Endothelial cell of umbilical vein (primary cell): ENCODE data around the gene MYT1. TPM values are rescaled to one million over a fixed set of nuclear protein-coding genes. Genes with fewer than 3 reads are reported as not detected.

ENCODE experiments used
- BruUV-seq: library from RNA; stranded (reverse); fragments of 400-500 nt; replicated peaks from 2 replicates; lab custom pipeline; 2021; lab: Mats Ljungman, UMichigan
- CTCF ChIA-PET: fragments of 300-600, 350-600 bp; sonication (Branson Sonifier 250); formaldehyde crosslinking; loops from one replicate; lab custom pipeline; 2021; ENCODE audit warnings: antibody characterized with exemption, inconsistent platforms; lab: Charles Lee
- POLR2A ChIA-PET: fragments of 300-600, 350-600 bp; sonication (Branson Sonifier 250); formaldehyde crosslinking; loops from one replicate; lab custom pipeline; 2021; ENCODE audit warnings: antibody characterized with exemption, inconsistent platforms; lab: Charles Lee
- DNase-seq: peaks from one replicate; pipeline ENCODE4 v3.0.0-alpha.2; 2011; ENCODE audit warnings: low read depth, low spot score
- FAIRE-seq: peaks from 2 replicates; lab custom pipeline; 2011; peaks lifted over from hg19 to GRCh38; lab: Jason Lieb, UNC
- H2AFZ ChIP-seq: 2 replicates; pipeline ENCODE4 v1.6.0; 2012; ENCODE audit warnings: low read depth, low read length, control low read depth, inconsistent platforms
- H3K27ac ChIP-seq: 2 replicates; pipeline ENCODE4 v1.5.1; 2011; ENCODE audit warnings: low read depth, mild to moderate bottlenecking, control low read depth, low read length, moderate library complexity; ENCODE audit not compliant: insufficient read depth
- H3K27me3 ChIP-seq, 2 experiments: 2 replicates each; pipeline versions ENCODE4 v1.6.0 to v1.6.1; 2011; ENCODE audit warnings: low read length in 2 of 2, mixed read lengths in 1 of 2; ENCODE audit not compliant: control insufficient read depth in 2 of 2, insufficient read depth in 2 of 2
- H3K36me3 ChIP-seq, 2 experiments: 2 replicates in 1 of 2; 3 replicates in 1 of 2; pipeline ENCODE4 v1.5.1; 2011; ENCODE audit warnings: low read length in 2 of 2, mild to moderate bottlenecking in 1 of 2, moderate library complexity in 1 of 2; ENCODE audit not compliant: control insufficient read depth in 2 of 2, insufficient read depth in 2 of 2; ENCODE audit errors: extremely low read depth in 1 of 2
- H3K4me1 ChIP-seq: 3 replicates; pipeline ENCODE4 v1.5.1; 2011; ENCODE audit warnings: mild to moderate bottlenecking, low read length; ENCODE audit not compliant: control insufficient read depth, insufficient read depth; ENCODE audit errors: extremely low read depth
- H3K4me2 ChIP-seq: 2 replicates; pipeline ENCODE4 v1.6.1; 2011; ENCODE audit warnings: low read length, control low read depth, mixed read lengths; ENCODE audit not compliant: insufficient read depth
- H3K4me3 ChIP-seq, 3 experiments: fragments of 200-600 bp in 1 of 3; sonication (generic), shearing (Covaris generic) in 1 of 3; replicated peaks in 1 of 3; 2 replicates each; pipeline ENCODE4 v1.5.1; 2011 to 2016; ENCODE audit warnings: control low read depth in 3 of 3, low read length in 3 of 3, mild to moderate bottlenecking in 2 of 3, inconsistent platforms in 1 of 3, low read depth in 1 of 3, moderate library complexity in 1 of 3; ENCODE audit not compliant: insufficient read depth in 1 of 3
- H3K79me2 ChIP-seq: 2 replicates; pipeline ENCODE4 v1.6.0; 2012; ENCODE audit warnings: low read length, inconsistent platforms; ENCODE audit not compliant: control insufficient read depth, insufficient read depth
- H3K9ac ChIP-seq: replicated peaks from 2 replicates; pipeline ENCODE3; 2011; ENCODE audit warnings: low read length, control low read depth; ENCODE audit not compliant: insufficient read depth; ENCODE audit errors: extremely low read depth
- H3K9me1 ChIP-seq: replicated peaks from 3 replicates; pipeline ENCODE4 v1.6.0; 2011; ENCODE audit warnings: mild to moderate bottlenecking, low read length; ENCODE audit not compliant: control insufficient read depth, insufficient read depth; ENCODE audit errors: extremely low read depth
- H3K9me3 ChIP-seq: replicated peaks from 2 replicates; pipeline ENCODE4 v1.5.1; 2012; ENCODE audit warnings: low read length, inconsistent platforms; ENCODE audit not compliant: control insufficient read depth, insufficient read depth
- H4K20me1 ChIP-seq: replicated peaks from 2 replicates; pipeline ENCODE3; 2011; ENCODE audit warnings: mild to moderate bottlenecking, low read length; ENCODE audit not compliant: control insufficient read depth, insufficient read depth; ENCODE audit errors: extremely low read depth
- EZH2 ChIP-seq: IDR thresholded peaks from 2 replicates; pipeline ENCODE4 v1.6.1; 2012; ENCODE audit warnings: borderline replicate concordance, low read depth, mild to moderate bottlenecking, moderate library complexity, low read length, inconsistent platforms; ENCODE audit not compliant: severe bottlenecking
- FOS ChIP-seq: IDR thresholded peaks from 2 replicates; pipeline ENCODE4 v1.6.1; 2011; ENCODE audit warnings: mild to moderate bottlenecking, low read length, moderate library complexity, borderline replicate concordance; ENCODE audit not compliant: insufficient read depth
- GATA2 ChIP-seq: IDR thresholded peaks from 2 replicates; pipeline ENCODE4 v1.7.0; 2011; ENCODE audit warnings: low read depth, mild to moderate bottlenecking, moderate library complexity, mixed read lengths, low read length; ENCODE audit not compliant: insufficient read length, insufficient read depth
- JUN ChIP-seq: IDR thresholded peaks from 2 replicates; pipeline ENCODE4 v1.6.1; 2011; ENCODE audit warnings: borderline replicate concordance, low read depth; ENCODE audit not compliant: insufficient read length, insufficient read depth
- MYC ChIP-seq: IDR thresholded peaks from one replicate; pipeline ENCODE4 v1.6.1; 2011; ENCODE audit warnings: mild to moderate bottlenecking, low read depth, low read length
- POLR2A ChIP-seq: IDR thresholded peaks from 2 replicates; pipeline ENCODE4 v1.6.1; 2012; ENCODE audit warnings: low read depth, mild to moderate bottlenecking, control low read depth, low read length
- POLR2AphosphoS5 ChIP-seq: IDR thresholded peaks from 2 replicates; pipeline ENCODE4 v1.6.1; 2012; ENCODE audit warnings: low read depth, mild to moderate bottlenecking, control low read depth, low read length, moderate library complexity; ENCODE audit not compliant: insufficient read depth
- dilution Hi-C: fragments of 300-500 bp; cut with MboI; formaldehyde crosslinking; loops from one replicate; pipeline ENCODE4 v1.15.0; 2019; ENCODE audit warnings: low sequenced_read_pairs; ENCODE audit not compliant: extremely low pct_ligation_motif_present
- intact Hi-C: fragments of 100-400 bp; cut with micrococcal nuclease; formaldehyde crosslinking; loops from one replicate; pipeline ENCODE4 v1.10.0; 2022
- polyA plus RNA-seq, 4 experiments: library from polyadenylated mRNA; depleted of rRNA in 3 of 4; stranded (reverse) in 3 of 4; unstranded in 1 of 4; fragments of >200 nt; gene quantifications; 2 replicates each; pipeline versions ENCODE4 v1.2.1 to v1.2.3, GENCODE V29; 2011 to 2012; ENCODE audit warnings: missing spikeins in 1 of 4
- total RNA-seq: library from RNA; stranded (reverse); gene quantifications from 2 replicates; pipeline ENCODE4 v1.2.3, GENCODE V29; 2021
- TF ChIP-seq, protein P1 (sequence below): IDR thresholded peaks from 2 replicates; pipeline ENCODE4 v1.6.1; 2011; ENCODE audit not compliant: insufficient read depth, insufficient read length
- TF ChIP-seq, protein P2 (sequence below), 2 donors: IDR thresholded peaks; 1 replicate in 1 of 2; 2 replicates in 1 of 2; pipeline ENCODE4 v1.5.1; 2011; ENCODE audit warnings: low read length in 2 of 2, mild to moderate bottlenecking in 2 of 2, moderate library complexity in 2 of 2, control low read depth in 1 of 2, inconsistent platforms in 1 of 2, low read depth in 1 of 2; ENCODE audit not compliant: insufficient read depth in 1 of 2; ENCODE audit errors: extremely low read depth in 1 of 2

Gene MYT1
- total and polyA plus RNA-seq, 2 donors (not counting 3 experiments of a cell fraction or from before 2014, with no cell fraction given), result not detected

GRCh38 chr20:64219202-64219601, 55.0 kb downstream of the MYT1 start:
- DNase-seq, result no peak
- H3K36me3 ChIP-seq, result no peaks in the 10 kb centered on the region
- no peaks in the 10 kb centered on the region for H3K27me3 ChIP-seq
- no peak overlapping the region for H3K9ac ChIP-seq
- no peaks in the 10 kb centered on the region for H3K9me3 ChIP-seq
- H2AFZ ChIP-seq, result no peak overlapping the region
- no peak overlapping the region for H3K27ac ChIP-seq
- H3K4me1 ChIP-seq, result peaks cover 2% of the 10 kb centered on the region
- no peak overlapping the region for H3K4me3 ChIP-seq
- intact Hi-C loops, result no loop called here
- no peaks in the 10 kb centered on the region for H3K79me2 ChIP-seq
- FAIRE-seq, result no peak
- ChIA-PET CTCF (no interaction called here), POLR2A (no interaction called here)
- no peaks in the 10 kb centered on the region for H4K20me1 ChIP-seq
- dilution Hi-C loops, result no loop called here
- TF ChIP-seq EZH2 (no peak), POLR2AphosphoS5 (no peak), POLR2A (no peak), GATA2 (no peak), FOS (no peak), MYC (no peak), JUN (no peak)
- TF ChIP-seq, protein P1, sequence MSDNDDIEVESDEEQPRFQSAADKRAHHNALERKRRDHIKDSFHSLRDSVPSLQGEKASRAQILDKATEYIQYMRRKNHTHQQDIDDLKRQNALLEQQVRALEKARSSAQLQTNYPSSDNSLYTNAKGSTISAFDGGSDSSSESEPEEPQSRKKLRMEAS, result no peak
- TF ChIP-seq, protein P2, sequence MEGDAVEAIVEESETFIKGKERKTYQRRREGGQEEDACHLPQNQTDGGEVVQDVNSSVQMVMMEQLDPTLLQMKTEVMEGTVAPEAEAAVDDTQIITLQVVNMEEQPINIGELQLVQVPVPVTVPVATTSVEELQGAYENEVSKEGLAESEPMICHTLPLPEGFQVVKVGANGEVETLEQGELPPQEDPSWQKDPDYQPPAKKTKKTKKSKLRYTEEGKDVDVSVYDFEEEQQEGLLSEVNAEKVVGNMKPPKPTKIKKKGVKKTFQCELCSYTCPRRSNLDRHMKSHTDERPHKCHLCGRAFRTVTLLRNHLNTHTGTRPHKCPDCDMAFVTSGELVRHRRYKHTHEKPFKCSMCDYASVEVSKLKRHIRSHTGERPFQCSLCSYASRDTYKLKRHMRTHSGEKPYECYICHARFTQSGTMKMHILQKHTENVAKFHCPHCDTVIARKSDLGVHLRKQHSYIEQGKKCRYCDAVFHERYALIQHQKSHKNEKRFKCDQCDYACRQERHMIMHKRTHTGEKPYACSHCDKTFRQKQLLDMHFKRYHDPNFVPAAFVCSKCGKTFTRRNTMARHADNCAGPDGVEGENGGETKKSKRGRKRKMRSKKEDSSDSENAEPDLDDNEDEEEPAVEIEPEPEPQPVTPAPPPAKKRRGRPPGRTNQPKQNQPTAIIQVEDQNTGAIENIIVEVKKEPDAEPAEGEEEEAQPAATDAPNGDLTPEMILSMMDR (IDR thresholded peaks at IDR 0.05; ENCODE audit: extremely low read depth in 1 of 2, insufficient read depth in 1 of 2, low read depth in 1 of 2, low read length in 2 of 2), result no peak
- H3K9me1 ChIP-seq, result no peaks in the 10 kb centered on the region
- no peak overlapping the region for H3K4me2 ChIP-seq
- BruUV-seq, result no TSS peak
